CD4-positive, alpha-beta T cell treated with Interleukin-2 at 100 ng/mL for 4 hours (primary cell): Measurements from ENCODE around the gene FKBP7.
"Not testable (repeated sequence)": the region's sequence is repeated elsewhere in the genome, so short reads cannot be mapped to it uniquely, and the experiment has no call there.

Experiments
- DNase-seq: peaks from one replicate; pipeline ENCODE4 v3.0.0-alpha.2; 2020; ENCODE audit warnings: low spot score

FKBP7 gene

GRCh38 chr2:178478439-178479274 is at the start of gene FKBP7:
Gene FKBP7 (minus strand): TSS chr2:178478600. CDS start chr2:178478499, 101 bp downstream.
- peak; percentile 81 for DNase-seq

- DNase-seq, result no peak
These were observed 49.2 kb upstream of the FKBP7 start for GRCh38 chr2:178527592-178527991.

GRCh38 chr2:178526256-178526655 is 47.9 kb upstream of the FKBP7 start:
- no peak for DNase-seq

- DNase-seq, result not testable (repeated sequence)
These were observed 47.1 kb upstream of the FKBP7 start for GRCh38 chr2:178525460-178525859.

GRCh38 chr2:178525010-178525409 is 46.6 kb upstream of the FKBP7 start:
- not testable (repeated sequence) for DNase-seq

- no peak for DNase-seq
These were observed 45.3 kb upstream of the FKBP7 start for GRCh38 chr2:178523596-178524134.

GRCh38 chr2:178522950-178523595 is 44.7 kb upstream of the FKBP7 start:
- DNase-seq, result peak; percentile 86

GRCh38 chr2:178521304-178522150 is 43.1 kb upstream of the FKBP7 start:
- DNase-seq, result no peak

GRCh38 chr2:178517496-178517895 is 39.1 kb upstream of the FKBP7 start:
- no peak for DNase-seq

GRCh38 chr2:178514664-178515063 is 36.3 kb upstream of the FKBP7 start:
- DNase-seq, result peak; percentile 56

- no peak for DNase-seq
These were observed 35.5 kb upstream of the FKBP7 start for GRCh38 chr2:178513876-178514275.

GRCh38 chr2:178512484-178512883 is 34.1 kb upstream of the FKBP7 start:
- DNase-seq, result no peak

- DNase-seq, result no peak
These were observed 32.0 kb upstream of the FKBP7 start for GRCh38 chr2:178510384-178510783.

- DNase-seq, result no peak
These were observed 30.2 kb upstream of the FKBP7 start for GRCh38 chr2:178508646-178509045.

GRCh38 chr2:178506949-178507348 is 28.5 kb upstream of the FKBP7 start:
- no peak for DNase-seq

GRCh38 chr2:178506524-178506923 is 28.1 kb upstream of the FKBP7 start:
- no peak for DNase-seq

- DNase-seq, result no peak
These were observed 27.7 kb upstream of the FKBP7 start for GRCh38 chr2:178506101-178506500.

GRCh38 chr2:178502751-178503150 is 24.4 kb upstream of the FKBP7 start:
- no peak for DNase-seq

GRCh38 chr2:178499640-178500039 is 21.2 kb upstream of the FKBP7 start:
- no peak for DNase-seq

GRCh38 chr2:178498137-178498536 is 19.7 kb upstream of the FKBP7 start:
- DNase-seq, result no peak

- DNase-seq, result no peak
These were observed 17.6 kb upstream of the FKBP7 start for GRCh38 chr2:178496049-178496448.

- DNase-seq, result no peak
These were observed 13.2 kb upstream of the FKBP7 start for GRCh38 chr2:178491612-178492011.
